OCI-LY7 (cell line): ENCODE measurements around the gene VAV1. TPM values are rescaled to one million over a fixed set of nuclear protein-coding genes. Genes with fewer than 3 reads are reported as not detected.
"Not testable (repeated sequence)": the region's sequence is repeated elsewhere in the genome, so short reads cannot be mapped to it uniquely, and the experiment has no call there.

Source experiments
- BruUV-seq: library from RNA; stranded (reverse); fragments of 400-500 nt; replicated peaks from 2 replicates; lab custom pipeline; 2021; lab: Mats Ljungman, UMichigan
- CTCF ChIA-PET: fragments of 300-600 bp; sonication (Branson Sonifier 250); formaldehyde crosslinking; loops from one replicate; lab custom pipeline; 2022; ENCODE audit warnings: antibody characterized with exemption; ENCODE audit not compliant: unreplicated experiment; lab: Charles Lee
- POLR2A ChIA-PET: fragments of 300-600 bp; sonication (Branson Sonifier 250); formaldehyde crosslinking; loops from one replicate; lab custom pipeline; 2022; ENCODE audit warnings: antibody characterized with exemption; lab: Charles Lee
- DNase-seq: peaks from one replicate; pipeline ENCODE4 v3.0.0-alpha.2; 2015; ENCODE audit warnings: low spot score
- H2AFZ ChIP-seq: fragments of 200-600 bp; sonication (generic), shearing (Covaris generic); 2 replicates; pipeline ENCODE4 v1.6.1; 2014; ENCODE audit warnings: mild to moderate bottlenecking, antibody characterized with exemption, low read length, moderate library complexity
- H3K27ac ChIP-seq: fragments of 200-600 bp; sonication (generic); 2 replicates; pipeline ENCODE4 v1.5.1; 2014; ENCODE audit warnings: mixed run types, low read depth, mild to moderate bottlenecking, moderate library complexity, low read length, inconsistent platforms; ENCODE audit not compliant: poor library complexity, severe bottlenecking
- H3K36me3 ChIP-seq: fragments of 200-600 bp; sonication (generic); 2 replicates; pipeline ENCODE4 v1.6.1; 2014; ENCODE audit warnings: mild to moderate bottlenecking, antibody characterized with exemption, low read length, moderate library complexity, mixed read lengths; ENCODE audit not compliant: insufficient read depth
- H3K4me1 ChIP-seq: fragments of 200-600 bp; sonication (generic); 2 replicates; pipeline ENCODE4 v1.5.1; 2014; ENCODE audit warnings: mild to moderate bottlenecking, low read length; ENCODE audit not compliant: insufficient read depth, poor library complexity, severe bottlenecking
- H3K4me2 ChIP-seq: fragments of 200-600 bp; sonication (generic); 2 replicates; pipeline ENCODE4 v1.6.1; 2014; ENCODE audit warnings: mild to moderate bottlenecking, low read length
- H3K4me3 ChIP-seq: fragments of 200-600 bp; sonication (generic); 2 replicates; pipeline ENCODE4 v1.5.1; 2014; ENCODE audit warnings: mild to moderate bottlenecking, low read depth, low read length; ENCODE audit not compliant: poor library complexity, severe bottlenecking
- H3K79me2 ChIP-seq: fragments of 200-600 bp; sonication (generic); 2 replicates; pipeline ENCODE4 v1.6.1; 2016; ENCODE audit warnings: low read depth, mild to moderate bottlenecking, low read length, moderate library complexity, mixed read lengths; ENCODE audit not compliant: insufficient read depth
- H3K9me2 ChIP-seq: fragments of 200-600 bp; sonication (generic); 2 replicates; pipeline ENCODE4 v1.6.1; 2016; ENCODE audit warnings: mild to moderate bottlenecking, low read length, mixed read lengths; ENCODE audit not compliant: insufficient read depth
- H3K9me3 ChIP-seq: fragments of 200-600 bp; sonication (generic); 2 replicates; pipeline ENCODE4 v1.6.1; 2014; ENCODE audit warnings: mild to moderate bottlenecking, mixed run types, low read length, mixed read lengths
- H4K20me1 ChIP-seq: fragments of 200-600 bp; sonication (generic); 2 replicates; pipeline ENCODE4 v1.6.1; 2014; ENCODE audit warnings: mild to moderate bottlenecking, antibody characterized with exemption, low read length, moderate library complexity, mixed read lengths; ENCODE audit not compliant: insufficient read depth
- CTCF ChIP-seq: fragments of 200-600 bp; sonication (generic); conservative IDR thresholded peaks from 2 replicates; pipeline ENCODE4 v1.5.1; 2014; ENCODE audit warnings: mild to moderate bottlenecking, antibody characterized with exemption, low read length, moderate library complexity, mixed read lengths
- EZH2phosphoT487 ChIP-seq: fragments of 200-600 bp; sonication (generic); IDR thresholded peaks from 2 replicates; pipeline ENCODE4 v1.6.1; 2018; ENCODE audit warnings: low read depth, borderline replicate concordance, mild to moderate bottlenecking, mixed run types, antibody characterized with exemption, low read length, moderate library complexity, mixed read lengths
- intact Hi-C: fragments of 100-400 bp; cut with micrococcal nuclease; formaldehyde crosslinking; loops from one replicate; pipeline ENCODE4 v1.10.0; 2022; ENCODE audit not compliant: unreplicated experiment
- total RNA-seq, 2 experiments: library from RNA; depleted of rRNA in 1 of 2; stranded (reverse); fragments of >200 nt in 1 of 2; shearing (Covaris generic) in 1 of 2; gene quantifications; 2 replicates each; pipeline ENCODE4 v1.2.3, GENCODE V29; 2014 to 2022

VAV1 gene
- total RNA-seq, 2 experiments from 2014 or later = 90.7 to 107 TPM

GRCh38 chr19:6773323-6773931 is 919 bp downstream of the VAV1 start:
- intact Hi-C loops = loop anchor here (1.0 kb wide), 1 partner anchor 36 kb away; the partner anchor contains the start of gene GPR108
- peak overlapping the region; percentile 88 for H3K27ac ChIP-seq
- peaks cover 38% of the 10 kb centered on the region for H3K36me3 ChIP-seq
- peak; percentile 89 for DNase-seq
- TF ChIP-seq CTCF (no peak), EZH2phosphoT487 (no peak)
- no peaks in the 10 kb centered on the region for H3K9me2 ChIP-seq
- 0 out of 2 replicates have a peak, but pooled peaks cover 3% of the 10 kb centered on the region for H4K20me1 ChIP-seq
- ChIA-PET POLR2A (interaction anchor here (0.9 to 3.9 kb wide), 6 partner anchors 9 to 36 kb away, joined by 3 to 25 read pairs (median 6); partner anchors contain the start of gene GPR108), CTCF (no interaction called here)
- no TSS peak for BruUV-seq
- H2AFZ ChIP-seq = no peak overlapping the region
- H3K79me2 ChIP-seq = peaks cover 55% of the 10 kb centered on the region
- H3K4me3 ChIP-seq = peak overlapping the region; percentile 83
- H3K4me1 ChIP-seq = peaks cover 37% of the 10 kb centered on the region
- no peaks in the 10 kb centered on the region for H3K9me3 ChIP-seq
- peak overlapping the region; percentile 72 for H3K4me2 ChIP-seq

GRCh38 chr19:6774821-6775707 is 2.6 kb downstream of the VAV1 start:
- Histone ChIP-seq H4K20me1 (0 out of 2 replicates have a peak, but pooled peaks cover 7% of the 10 kb centered on the region), H3K9me3 (no peaks in the 10 kb centered on the region), H3K4me1 (peaks cover 47% of the 10 kb centered on the region), H3K79me2 (peaks cover 69% of the 10 kb centered on the region), H3K4me2 (peak overlapping the region; percentile 57), H3K36me3 (peaks cover 50% of the 10 kb centered on the region), H3K27ac (no peak overlapping the region), H3K9me2 (no peaks in the 10 kb centered on the region), H3K4me3 (peak overlapping the region; percentile 16), H2AFZ (no peak overlapping the region)
- CTCF ChIA-PET = interaction anchor here (0.6 kb wide), 2 partner anchors 22 to 29 kb away, joined by 3 read pairs; no protein-coding TSS in a partner anchor
- intact Hi-C loops = no loop called here
- TSS peak; percentile 54 for BruUV-seq
- TF ChIP-seq CTCF = no peak
- no peak for TF ChIP-seq EZH2phosphoT487
- POLR2A ChIA-PET = interaction anchor here (0.6 to 3.9 kb wide), 4 partner anchors 25 to 587 kb away, joined by 4 to 25 read pairs (median 13); no protein-coding TSS in a partner anchor
- peak; percentile 30 for DNase-seq

GRCh38 chr19:6776045-6776444 is 3.5 kb downstream of the VAV1 start:
- POLR2A ChIA-PET, H3K4me3 ChIP-seq, BruUV-seq, H3K27ac ChIP-seq, H3K4me2 ChIP-seq, H2AFZ ChIP-seq, H3K9me2 ChIP-seq, H3K9me3 ChIP-seq, intact Hi-C loops, H4K20me1 ChIP-seq, DNase-seq: not testable (repeated sequence)
- CTCF ChIA-PET = interaction anchor here (0.6 kb wide), 1 partner anchor 28 kb away, joined by 3 read pairs; no protein-coding TSS in a partner anchor
- H3K79me2 ChIP-seq = peaks cover 79% of the 10 kb centered on the region
- peaks cover 60% of the 10 kb centered on the region for H3K36me3 ChIP-seq
- peaks cover 51% of the 10 kb centered on the region for H3K4me1 ChIP-seq
